Neural cell (in vitro differentiated cells): ENCODE data around the gene OGFOD2. TPM values are rescaled to one million over a fixed set of nuclear protein-coding genes. Genes with fewer than 3 reads are reported as not detected.

Source experiments
- H2AFZ ChIP-seq: fragments of 200-600, 300-800 bp; sonication (generic), shearing (Covaris generic); 2 replicates; pipeline ENCODE4 v1.6.0; 2014; ENCODE audit warnings: low read depth, mild to moderate bottlenecking, antibody characterized with exemption, low read length, moderate library complexity
- H3F3A ChIP-seq: fragments of 200-600 bp; shearing (Covaris generic); 2 replicates; pipeline ENCODE4 v1.6.1; 2016; ENCODE audit warnings: mild to moderate bottlenecking, moderate library complexity, mixed read lengths, antibody characterized with exemption, low read length; ENCODE audit not compliant: insufficient read depth, poor library complexity, severe bottlenecking
- H3K27ac ChIP-seq: fragments of 200-600, 300-800 bp; sonication (generic), shearing (Covaris generic); 2 replicates; pipeline ENCODE4 v1.5.1; 2014; ENCODE audit warnings: mild to moderate bottlenecking, low read length, moderate library complexity
- H3K27me3 ChIP-seq: fragments of 300-800, 200-600 bp; sonication (generic), shearing (Covaris generic); 2 replicates; pipeline ENCODE4 v1.6.0; 2014; ENCODE audit warnings: mild to moderate bottlenecking, low read depth, low read length, moderate library complexity; ENCODE audit not compliant: insufficient read depth
- H3K36me3 ChIP-seq: fragments of 300-800, 200-600 bp; sonication (generic), shearing (Covaris generic); 2 replicates; pipeline ENCODE4 v1.5.1; 2014; ENCODE audit warnings: mild to moderate bottlenecking, antibody characterized with exemption, low read length, moderate library complexity; ENCODE audit not compliant: insufficient read depth
- H3K4me2 ChIP-seq: fragments of 300-800, 200-600 bp; sonication (generic), shearing (Covaris generic); 2 replicates; pipeline ENCODE4 v1.6.0; 2014; ENCODE audit warnings: mild to moderate bottlenecking, low read length
- H3K4me3 ChIP-seq: fragments of 300-800, 200-600 bp; sonication (generic), shearing (Covaris generic); 2 replicates; pipeline ENCODE4 v1.5.1; 2014; ENCODE audit warnings: mild to moderate bottlenecking, low read length, moderate library complexity
- H3K79me2 ChIP-seq: fragments of 200-600 bp; shearing (Covaris generic); replicated peaks from 2 replicates; pipeline ENCODE4 v1.6.0; 2014; ENCODE audit warnings: mild to moderate bottlenecking, low read length, moderate library complexity; ENCODE audit not compliant: insufficient read depth
- H3K9ac ChIP-seq: fragments of 300-800, 200-600 bp; sonication (generic), shearing (Covaris generic); 2 replicates; pipeline ENCODE4 v1.6.1; 2016; ENCODE audit warnings: mild to moderate bottlenecking, low read length, mixed read lengths
- H3K9me2 ChIP-seq: fragments of 200-600 bp; shearing (Covaris generic); 2 replicates; pipeline ENCODE4 v1.6.1; 2016; ENCODE audit warnings: mild to moderate bottlenecking, low read length, mixed read lengths; ENCODE audit not compliant: insufficient read depth
- H3K9me3 ChIP-seq: fragments of 200-600, 300-800 bp; sonication (generic), shearing (Covaris generic); 2 replicates; pipeline ENCODE4 v1.6.1; 2016; ENCODE audit warnings: mild to moderate bottlenecking, mixed run types, low read length, moderate library complexity, mixed read lengths
- H4K20me1 ChIP-seq: fragments of 200-600 bp; shearing (Covaris generic); 2 replicates; pipeline ENCODE4 v1.6.1; 2016; ENCODE audit warnings: mild to moderate bottlenecking, mixed run types; ENCODE audit not compliant: insufficient read depth
- EP300 ChIP-seq: fragments of 450-650 bp; conservative IDR thresholded peaks from 2 replicates; pipeline ENCODE4 v1.6.1; 2014; ENCODE audit warnings: antibody characterized with exemption, mild to moderate bottlenecking, moderate library complexity; ENCODE audit not compliant: poor library complexity, severe bottlenecking
- EZH2 ChIP-seq: fragments of 200-600, 300-800 bp; shearing (Covaris generic), sonication (generic); IDR thresholded peaks from 2 replicates; pipeline ENCODE4 v1.6.1; 2014; ENCODE audit warnings: antibody characterized with exemption, low read length, borderline replicate concordance, mild to moderate bottlenecking; ENCODE audit not compliant: insufficient read depth, poor library complexity, severe bottlenecking
- MXI1 ChIP-seq: fragments of 450-650 bp; conservative IDR thresholded peaks from 2 replicates; pipeline ENCODE4 v1.6.1; 2014; ENCODE audit warnings: antibody characterized with exemption, mild to moderate bottlenecking; ENCODE audit not compliant: poor library complexity, severe bottlenecking
- POLR2AphosphoS5 ChIP-seq: IDR thresholded peaks from 2 replicates; pipeline ENCODE4 v1.6.1; 2012
- RAD21 ChIP-seq: fragments of 450-650 bp; conservative IDR thresholded peaks from 2 replicates; pipeline ENCODE4 v1.6.1; 2014; ENCODE audit warnings: antibody characterized with exemption, mild to moderate bottlenecking, moderate library complexity
- SMC3 ChIP-seq: fragments of 450-650 bp; conservative IDR thresholded peaks from 2 replicates; pipeline ENCODE4 v1.6.1; 2014; ENCODE audit warnings: antibody characterized with exemption, mild to moderate bottlenecking, moderate library complexity; ENCODE audit not compliant: poor library complexity
- TAF1 ChIP-seq: IDR thresholded peaks from 2 replicates; pipeline ENCODE4 v1.6.1; 2012; ENCODE audit warnings: low read depth
- polyA plus RNA-seq: library from polyadenylated mRNA; depleted of rRNA; stranded (reverse); fragments of >200 nt; gene quantifications from 2 replicates; pipeline ENCODE4 v1.2.3, GENCODE V29; 2014
- TF ChIP-seq, protein P1 (sequence below): fragments of 450-650 bp; IDR thresholded peaks from 2 replicates; pipeline ENCODE4 v1.5.1; 2014; ENCODE audit warnings: antibody characterized with exemption, mild to moderate bottlenecking, moderate library complexity; ENCODE audit not compliant: poor library complexity, severe bottlenecking
- TF ChIP-seq, protein P2 (sequence below): IDR thresholded peaks from 2 replicates; pipeline ENCODE4 v1.6.1; 2012; ENCODE audit warnings: borderline replicate concordance

The OGFOD2 gene
- polyA plus RNA-seq, 1 donor from 2014 or later = 27.8 TPM

DNA sequence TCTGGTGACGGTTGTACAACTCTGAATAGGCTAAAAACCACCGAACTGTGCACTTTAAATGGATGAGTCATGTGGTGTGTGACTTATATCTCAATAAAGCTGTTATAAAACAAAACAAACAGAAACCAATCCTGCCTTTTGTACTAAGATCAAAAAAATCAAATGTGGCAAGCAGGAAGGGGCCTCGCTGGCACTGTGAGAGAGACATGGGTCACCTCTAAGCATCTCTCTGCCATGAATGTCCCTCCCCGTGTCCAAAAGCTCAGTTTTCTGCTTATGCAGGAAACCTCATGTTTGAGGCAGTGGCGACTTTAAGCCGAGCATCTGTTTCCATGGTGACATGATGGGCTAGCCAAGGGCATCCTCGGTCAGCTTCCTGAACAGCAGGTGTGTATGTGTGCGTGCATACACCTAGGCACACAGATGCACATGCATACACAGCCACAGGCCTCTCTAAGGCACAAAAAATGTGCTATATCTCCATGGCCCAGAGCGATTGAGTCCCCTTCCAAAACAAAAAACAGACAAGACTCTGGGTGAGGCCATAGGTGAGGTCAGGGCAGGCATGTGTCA is 49.9 kb downstream of the OGFOD2 start:
- Histone ChIP-seq H3F3A (no peaks in the 10 kb centered on the region), H4K20me1 (no peaks in the 10 kb centered on the region), H3K27me3 (no peaks in the 10 kb centered on the region), H3K9ac (no peak overlapping the region), H3K9me3 (no peaks in the 10 kb centered on the region), H3K79me2 (no peaks in the 10 kb centered on the region), H2AFZ (no peak overlapping the region), H3K9me2 (no peaks in the 10 kb centered on the region), H3K4me2 (no peak overlapping the region), H3K36me3 (no peaks in the 10 kb centered on the region), H3K27ac (no peak overlapping the region), H3K4me3 (no peak overlapping the region)
- TF ChIP-seq TAF1 (no peak), EP300 (no peak), RAD21 (no peak), EZH2 (no peak), SMC3 (no peak), MXI1 (no peak), POLR2AphosphoS5 (no peak)
- TF ChIP-seq, protein P1, sequence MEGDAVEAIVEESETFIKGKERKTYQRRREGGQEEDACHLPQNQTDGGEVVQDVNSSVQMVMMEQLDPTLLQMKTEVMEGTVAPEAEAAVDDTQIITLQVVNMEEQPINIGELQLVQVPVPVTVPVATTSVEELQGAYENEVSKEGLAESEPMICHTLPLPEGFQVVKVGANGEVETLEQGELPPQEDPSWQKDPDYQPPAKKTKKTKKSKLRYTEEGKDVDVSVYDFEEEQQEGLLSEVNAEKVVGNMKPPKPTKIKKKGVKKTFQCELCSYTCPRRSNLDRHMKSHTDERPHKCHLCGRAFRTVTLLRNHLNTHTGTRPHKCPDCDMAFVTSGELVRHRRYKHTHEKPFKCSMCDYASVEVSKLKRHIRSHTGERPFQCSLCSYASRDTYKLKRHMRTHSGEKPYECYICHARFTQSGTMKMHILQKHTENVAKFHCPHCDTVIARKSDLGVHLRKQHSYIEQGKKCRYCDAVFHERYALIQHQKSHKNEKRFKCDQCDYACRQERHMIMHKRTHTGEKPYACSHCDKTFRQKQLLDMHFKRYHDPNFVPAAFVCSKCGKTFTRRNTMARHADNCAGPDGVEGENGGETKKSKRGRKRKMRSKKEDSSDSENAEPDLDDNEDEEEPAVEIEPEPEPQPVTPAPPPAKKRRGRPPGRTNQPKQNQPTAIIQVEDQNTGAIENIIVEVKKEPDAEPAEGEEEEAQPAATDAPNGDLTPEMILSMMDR = no peak
- TF ChIP-seq, protein P2, sequence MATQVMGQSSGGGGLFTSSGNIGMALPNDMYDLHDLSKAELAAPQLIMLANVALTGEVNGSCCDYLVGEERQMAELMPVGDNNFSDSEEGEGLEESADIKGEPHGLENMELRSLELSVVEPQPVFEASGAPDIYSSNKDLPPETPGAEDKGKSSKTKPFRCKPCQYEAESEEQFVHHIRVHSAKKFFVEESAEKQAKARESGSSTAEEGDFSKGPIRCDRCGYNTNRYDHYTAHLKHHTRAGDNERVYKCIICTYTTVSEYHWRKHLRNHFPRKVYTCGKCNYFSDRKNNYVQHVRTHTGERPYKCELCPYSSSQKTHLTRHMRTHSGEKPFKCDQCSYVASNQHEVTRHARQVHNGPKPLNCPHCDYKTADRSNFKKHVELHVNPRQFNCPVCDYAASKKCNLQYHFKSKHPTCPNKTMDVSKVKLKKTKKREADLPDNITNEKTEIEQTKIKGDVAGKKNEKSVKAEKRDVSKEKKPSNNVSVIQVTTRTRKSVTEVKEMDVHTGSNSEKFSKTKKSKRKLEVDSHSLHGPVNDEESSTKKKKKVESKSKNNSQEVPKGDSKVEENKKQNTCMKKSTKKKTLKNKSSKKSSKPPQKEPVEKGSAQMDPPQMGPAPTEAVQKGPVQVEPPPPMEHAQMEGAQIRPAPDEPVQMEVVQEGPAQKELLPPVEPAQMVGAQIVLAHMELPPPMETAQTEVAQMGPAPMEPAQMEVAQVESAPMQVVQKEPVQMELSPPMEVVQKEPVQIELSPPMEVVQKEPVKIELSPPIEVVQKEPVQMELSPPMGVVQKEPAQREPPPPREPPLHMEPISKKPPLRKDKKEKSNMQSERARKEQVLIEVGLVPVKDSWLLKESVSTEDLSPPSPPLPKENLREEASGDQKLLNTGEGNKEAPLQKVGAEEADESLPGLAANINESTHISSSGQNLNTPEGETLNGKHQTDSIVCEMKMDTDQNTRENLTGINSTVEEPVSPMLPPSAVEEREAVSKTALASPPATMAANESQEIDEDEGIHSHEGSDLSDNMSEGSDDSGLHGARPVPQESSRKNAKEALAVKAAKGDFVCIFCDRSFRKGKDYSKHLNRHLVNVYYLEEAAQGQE = no peak

DNA sequence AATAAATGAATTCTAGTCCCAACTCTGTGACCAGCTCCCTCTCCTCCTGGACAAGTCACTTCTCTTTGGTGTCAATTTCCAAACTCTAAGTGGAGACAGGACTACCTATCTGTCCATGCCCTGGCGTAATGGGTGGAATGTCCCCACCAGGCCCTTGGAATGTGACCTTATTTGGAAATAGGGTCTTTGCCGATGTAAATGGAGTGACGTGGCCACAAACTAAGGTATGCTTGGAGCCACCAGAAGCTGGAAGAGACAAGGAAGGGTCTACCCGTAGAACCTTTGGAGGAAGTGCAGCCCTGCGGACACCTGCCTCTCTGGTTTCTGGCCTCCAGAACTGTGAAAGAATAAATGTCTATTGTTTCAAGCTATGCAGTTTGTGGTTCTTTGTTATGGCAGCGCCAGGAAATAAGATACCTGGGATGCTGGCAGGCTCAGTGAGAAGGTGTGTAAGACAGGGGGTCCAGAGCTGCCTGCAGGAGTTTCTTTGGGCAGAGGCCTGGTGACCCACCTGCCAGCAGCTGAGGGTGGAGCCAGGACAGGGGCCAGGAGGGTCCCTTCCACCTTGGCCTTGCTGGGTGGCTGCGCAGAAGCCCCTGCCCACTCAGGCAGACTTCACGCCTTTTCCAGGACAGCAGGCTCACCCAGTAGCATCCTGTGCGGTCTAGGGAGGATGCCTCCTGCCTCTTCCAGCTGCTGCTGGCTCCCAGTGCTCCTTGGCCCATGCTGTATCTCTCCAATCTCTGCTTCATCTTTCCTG is 51.2 kb downstream of the OGFOD2 start:
- H3K36me3 ChIP-seq = no peaks in the 10 kb centered on the region
- H3K9ac ChIP-seq = no peak overlapping the region
- no peaks in the 10 kb centered on the region for H3K27me3 ChIP-seq
- H3K4me3 ChIP-seq = no peak overlapping the region
- no peaks in the 10 kb centered on the region for H3K9me2 ChIP-seq
- H3K79me2 ChIP-seq = no peaks in the 10 kb centered on the region
- H2AFZ ChIP-seq = no peak overlapping the region
- H3K4me2 ChIP-seq = no peak overlapping the region
- no peaks in the 10 kb centered on the region for H4K20me1 ChIP-seq
- no peak overlapping the region for H3K27ac ChIP-seq
- TF ChIP-seq, protein P2 = no peak
- TF ChIP-seq MXI1 (no peak), EZH2 (no peak), TAF1 (no peak), EP300 (no peak), POLR2AphosphoS5 (no peak), RAD21 (no peak)
- TF ChIP-seq, protein P1 = no peak
- H3F3A ChIP-seq = no peaks in the 10 kb centered on the region
- H3K9me3 ChIP-seq = no peaks in the 10 kb centered on the region
